GM11168 (cell line): Measurements from ENCODE around the gene PRSS50.

Experiments
- in situ Hi-C: fragments of 300-500 bp; cut with MboI; formaldehyde crosslinking; loops from one replicate; pipeline ENCODE4 v1.12.0; 2022; ENCODE audit warnings: low sequenced_read_pairs; ENCODE audit not compliant: unreplicated experiment

The PRSS50 gene

DNA sequence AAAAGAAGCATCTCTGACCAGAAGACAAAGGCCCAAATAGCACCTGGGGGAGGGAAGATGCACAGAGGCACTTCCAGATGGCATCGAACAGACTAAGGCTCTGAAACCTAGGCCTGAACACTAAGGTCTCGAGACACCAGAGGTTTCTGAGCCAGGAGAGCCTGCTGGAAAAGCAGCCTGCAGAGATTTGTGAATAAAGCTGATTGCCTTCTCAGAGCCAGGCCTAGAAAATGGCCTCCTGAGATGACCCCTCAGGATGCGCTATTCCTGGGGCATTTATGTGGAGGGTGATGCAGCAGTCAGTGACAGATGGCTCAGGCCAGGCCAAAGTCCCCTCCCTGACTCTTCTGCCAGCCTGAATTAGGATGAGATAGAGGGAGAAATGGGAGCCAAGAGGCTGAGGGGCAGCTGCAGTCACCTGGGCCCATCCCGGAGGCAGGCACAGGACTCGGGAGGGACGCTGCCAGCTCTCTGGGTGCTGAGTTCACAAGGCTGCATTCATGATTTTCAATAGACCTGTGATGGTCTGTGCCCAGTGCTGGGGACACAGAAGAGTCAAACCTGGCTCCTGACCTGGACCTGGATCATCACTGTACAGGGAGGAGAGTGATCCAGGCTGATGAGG is 6.9 kb downstream of the PRSS50 start:
- in situ Hi-C loops, result loop anchor here (25.0 kb wide), 2 partner anchors 302 to 652 kb away; no protein-coding TSS in a partner anchor

DNA sequence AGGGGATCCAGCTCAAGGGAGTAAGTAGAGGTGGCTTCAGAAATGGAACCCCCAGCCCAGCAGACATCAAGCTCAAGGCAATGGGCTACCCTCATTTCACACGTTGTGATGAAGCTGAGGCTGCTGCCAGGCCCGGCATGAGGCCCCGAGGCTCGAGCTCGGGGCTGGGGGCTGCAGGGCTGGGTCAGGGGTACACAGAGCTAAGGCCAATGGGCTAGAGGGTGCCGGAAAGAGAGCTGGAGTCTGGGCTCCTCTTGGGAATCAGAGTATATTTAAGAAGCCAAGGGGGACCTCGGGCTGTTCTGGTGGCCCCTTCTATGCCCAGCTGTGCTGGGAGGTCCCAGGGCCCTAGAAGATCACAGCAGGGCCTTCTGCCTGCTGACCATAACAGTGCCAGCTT is 7.4 kb downstream of the PRSS50 start:
- in situ Hi-C loops, result loop anchor here (25.0 kb wide), 2 partner anchors 302 to 652 kb away; no protein-coding TSS in a partner anchor

DNA sequence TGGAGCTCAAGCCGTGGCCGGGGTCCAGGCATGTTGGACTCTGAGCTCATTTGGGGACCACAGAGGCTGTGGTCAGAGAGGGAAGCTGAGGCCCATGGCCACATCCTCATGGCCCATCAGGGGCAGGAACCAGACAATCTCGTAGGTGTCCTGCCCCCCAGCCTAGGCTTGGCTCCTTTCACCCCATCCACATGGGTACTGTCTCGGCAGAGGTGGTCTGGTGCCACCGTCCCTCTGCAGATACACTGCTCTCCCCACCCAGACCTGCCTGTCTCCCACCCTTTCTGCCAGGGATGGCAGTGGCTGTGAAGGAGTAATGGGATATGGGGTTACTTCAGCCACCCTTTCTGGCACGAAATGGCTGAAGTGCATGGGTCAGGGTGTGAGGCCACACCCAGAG is 7.9 kb downstream of the PRSS50 start:
- in situ Hi-C loops, result loop anchor here (5.0 to 25.0 kb wide), 3 partner anchors 183 to 653 kb away; no protein-coding TSS in a partner anchor

DNA sequence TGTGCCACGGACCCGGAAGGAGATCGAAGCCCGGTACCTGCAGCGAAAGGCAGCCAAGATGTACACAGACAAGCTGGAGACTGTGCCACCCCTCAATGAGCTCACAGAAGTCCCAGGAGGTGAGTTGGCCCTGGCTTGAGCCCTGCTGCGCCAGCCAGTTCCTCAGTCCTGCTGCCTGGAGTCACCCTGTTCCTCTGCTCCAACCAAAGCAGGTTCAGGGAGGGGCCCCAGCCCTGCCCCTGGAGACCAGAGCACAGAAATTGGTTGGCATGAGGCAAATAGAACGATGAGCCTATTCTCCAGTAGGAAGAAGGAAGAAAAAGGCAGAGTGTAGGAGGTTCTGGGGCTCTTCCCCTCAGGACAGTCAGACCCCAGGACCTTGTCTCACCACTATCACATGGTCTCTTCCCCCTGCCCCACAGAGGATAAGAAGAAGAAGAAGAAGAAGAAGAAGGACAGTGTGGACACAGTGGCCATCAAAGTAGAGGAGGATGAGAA is 8.5 kb downstream of the PRSS50 start:
- in situ Hi-C loops, result loop anchor here (5.0 to 25.0 kb wide), 3 partner anchors 183 to 653 kb away; no protein-coding TSS in a partner anchor

DNA sequence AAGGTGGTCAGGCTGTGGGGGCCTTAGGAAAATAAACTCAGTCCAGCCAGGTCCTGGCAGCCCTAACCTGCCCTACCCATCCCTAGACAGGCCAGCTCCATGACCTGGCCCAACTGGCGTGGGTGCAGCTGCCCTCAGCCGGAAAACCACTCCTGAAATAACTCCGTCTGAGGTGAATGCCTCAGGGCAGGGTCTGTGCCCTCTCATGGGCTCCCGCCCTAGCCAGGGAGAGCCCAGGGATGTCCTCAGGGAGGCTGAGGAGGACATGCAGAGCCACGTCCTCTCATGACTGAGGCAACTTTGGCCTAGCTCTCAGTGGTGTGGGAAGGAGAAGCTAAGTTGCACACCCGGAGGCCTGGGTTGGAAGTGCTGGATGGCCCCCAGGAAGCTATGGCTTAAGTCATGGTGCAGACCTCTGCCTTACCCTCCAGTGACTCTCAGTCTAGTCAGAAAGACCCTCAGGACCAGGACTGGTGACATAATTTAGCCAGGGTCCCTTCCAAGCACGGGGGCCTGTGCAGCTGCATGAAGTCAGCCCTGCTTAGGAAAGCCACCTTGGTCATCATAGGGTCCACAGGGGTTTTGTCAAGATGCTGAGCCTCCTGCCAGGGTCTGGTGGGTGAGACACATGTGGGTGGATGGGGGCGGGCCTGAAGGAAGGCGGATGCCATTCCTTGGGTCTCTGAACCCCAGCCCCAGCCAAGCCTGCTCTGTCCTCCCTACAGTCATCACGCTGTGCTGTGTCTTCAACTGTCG is 9.1 kb downstream of the PRSS50 start:
- in situ Hi-C loops, result loop anchor here (5.0 to 25.0 kb wide), 3 partner anchors 184 to 654 kb away; no protein-coding TSS in a partner anchor

DNA sequence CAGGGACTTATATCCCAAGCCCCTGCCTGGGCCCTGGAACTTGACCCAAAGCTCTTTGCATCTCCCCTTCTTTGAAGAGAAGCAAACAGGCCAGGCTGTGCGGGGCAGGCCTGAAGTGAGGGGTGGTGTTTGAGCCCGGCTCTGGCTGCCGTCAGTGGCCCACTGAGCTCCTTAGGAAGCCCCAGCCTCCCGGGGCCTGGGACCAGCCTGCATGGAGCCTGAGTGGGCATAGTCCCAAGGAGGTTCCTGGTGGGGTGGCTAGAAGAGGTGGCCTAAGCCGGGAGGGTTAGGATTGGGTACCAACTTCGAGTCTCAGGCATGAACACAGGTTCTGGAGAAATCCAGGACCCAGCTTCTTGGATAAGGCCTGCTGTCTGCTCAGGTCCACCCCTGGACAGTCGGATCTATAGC is 10.1 kb downstream of the PRSS50 start:
- in situ Hi-C loops, result loop anchor here (5.0 to 25.0 kb wide), 3 partner anchors 185 to 655 kb away; no protein-coding TSS in a partner anchor

DNA sequence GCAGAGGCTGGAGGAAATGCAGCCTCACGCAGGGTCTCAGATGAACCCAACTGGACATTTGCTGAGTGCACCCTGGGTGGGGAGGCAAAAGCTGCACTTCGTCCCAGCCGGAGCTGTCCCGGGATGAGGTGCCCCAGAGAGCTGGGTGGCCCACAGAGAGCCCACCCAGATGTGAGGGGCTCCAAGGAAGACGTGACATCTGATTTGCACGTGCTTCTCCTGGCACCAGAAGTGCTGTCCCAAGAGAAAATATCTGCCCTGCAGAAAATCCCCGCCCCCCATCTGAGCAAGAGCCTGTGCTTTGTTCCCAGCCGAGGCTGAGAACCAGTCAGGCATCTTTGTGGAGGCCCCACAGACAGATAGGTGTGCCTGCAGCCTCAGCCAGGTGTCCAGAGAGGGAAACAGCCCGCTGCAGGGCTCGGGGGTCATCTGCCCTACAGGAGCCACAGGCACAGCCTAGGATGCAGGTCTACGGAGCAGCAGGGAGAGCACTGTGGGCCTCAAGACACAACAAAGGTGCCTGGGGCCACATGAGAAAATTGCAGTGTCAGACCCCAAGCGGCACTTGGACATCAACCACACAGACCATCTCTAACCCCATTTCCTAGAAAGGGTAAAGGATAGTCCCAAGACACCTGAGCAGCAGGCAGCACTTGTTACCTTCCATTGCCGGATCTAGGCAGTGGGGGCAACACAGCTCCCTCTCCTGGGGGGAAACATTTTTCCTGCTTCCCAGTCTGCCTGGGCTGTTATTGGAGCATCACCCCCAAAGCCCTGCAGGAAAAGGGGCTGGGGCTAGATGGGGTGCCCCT is 10.7 kb downstream of the PRSS50 start:
- in situ Hi-C loops, result loop anchor here (5.0 to 25.0 kb wide), 3 partner anchors 185 to 655 kb away; no protein-coding TSS in a partner anchor

DNA sequence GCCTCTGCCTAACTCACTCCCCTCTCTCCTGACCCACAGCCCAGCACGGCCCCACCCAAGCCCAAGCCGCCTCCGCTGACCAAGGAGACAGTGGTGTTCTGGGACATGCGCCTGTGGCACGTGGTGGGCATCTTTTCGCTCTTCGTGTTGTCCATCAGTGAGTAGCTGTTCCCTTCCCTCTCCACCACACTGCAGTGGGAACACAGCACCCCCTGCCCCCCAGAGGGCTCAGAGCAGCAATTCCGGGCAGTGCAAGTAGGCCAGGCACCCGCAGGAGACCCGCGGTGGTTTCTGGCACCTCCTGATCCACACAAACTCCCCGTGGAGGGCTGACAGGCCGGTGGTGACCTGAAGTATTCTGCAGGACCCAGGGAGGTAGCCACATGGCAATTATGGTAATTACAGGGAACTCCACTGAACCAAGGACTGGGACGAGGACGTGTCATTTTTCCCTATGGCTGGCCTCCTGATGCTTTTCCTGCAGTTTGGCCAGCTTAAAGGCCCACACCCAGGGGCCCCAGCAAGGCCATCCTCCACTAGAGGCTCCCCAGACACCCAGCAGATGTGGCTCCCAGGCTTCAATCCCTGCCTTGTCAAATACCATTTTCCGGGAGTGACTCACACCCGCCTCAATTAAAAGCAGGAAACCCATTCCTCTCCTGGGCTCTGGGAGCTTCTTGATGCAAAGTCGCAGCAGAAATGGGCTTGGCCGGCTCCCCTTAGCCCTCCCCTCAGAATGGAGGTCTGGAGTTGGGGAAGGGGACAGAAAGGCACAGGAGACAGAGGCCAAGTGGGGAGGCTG is 11.7 kb downstream of the PRSS50 start:
- in situ Hi-C loops, result loop anchor here (5.0 to 25.0 kb wide), 3 partner anchors 186 to 656 kb away; no protein-coding TSS in a partner anchor

DNA sequence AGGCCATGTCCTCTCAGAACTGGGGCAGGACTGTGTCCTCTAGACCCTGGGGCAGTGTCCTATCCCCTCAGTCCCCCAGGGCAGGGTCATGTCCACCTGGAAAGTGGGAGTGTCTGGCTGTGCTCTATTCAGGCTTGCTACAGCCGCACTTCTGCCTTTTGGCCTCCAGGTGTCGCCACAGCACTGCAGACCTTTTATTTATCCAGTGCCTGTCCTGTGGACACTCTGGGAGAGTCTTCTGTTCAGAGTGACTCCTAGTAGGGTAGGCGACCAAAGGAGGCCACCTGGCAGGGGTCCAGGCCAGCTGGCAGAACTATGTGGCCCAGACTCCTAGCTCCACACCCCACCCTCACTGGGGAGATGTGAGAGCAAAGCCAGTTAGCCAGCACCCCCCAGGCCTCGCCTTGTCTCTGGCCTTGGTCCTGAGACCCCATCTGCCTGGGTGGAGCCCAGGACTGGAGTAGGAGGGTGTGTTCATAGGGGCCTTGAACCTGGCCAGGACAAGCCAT is 12.6 kb downstream of the PRSS50 start:
- in situ Hi-C loops, result loop anchor here (5.0 to 25.0 kb wide), 3 partner anchors 187 to 657 kb away; no protein-coding TSS in a partner anchor

DNA sequence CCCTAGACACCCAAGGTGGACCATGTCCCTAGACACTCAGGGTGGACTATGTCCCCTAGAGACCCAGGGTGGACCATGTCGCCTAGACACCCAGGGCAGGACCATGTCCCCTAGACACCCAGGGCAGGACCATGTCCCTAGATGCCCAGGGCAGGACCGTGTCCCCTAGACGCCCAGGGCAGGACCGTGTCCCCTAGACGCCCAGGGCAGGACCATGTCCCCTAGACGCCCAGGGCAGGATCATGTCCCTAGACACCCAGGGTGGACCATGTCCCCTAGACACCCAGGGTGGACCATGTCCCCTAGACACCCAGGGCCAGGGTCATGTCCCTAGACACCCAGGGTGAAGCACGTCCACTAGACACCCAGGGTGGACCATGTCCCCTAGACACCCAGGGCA is 13.3 kb downstream of the PRSS50 start:
- in situ Hi-C loops, result loop anchor here (25.0 kb wide), 2 partner anchors 308 to 658 kb away; no protein-coding TSS in a partner anchor

DNA sequence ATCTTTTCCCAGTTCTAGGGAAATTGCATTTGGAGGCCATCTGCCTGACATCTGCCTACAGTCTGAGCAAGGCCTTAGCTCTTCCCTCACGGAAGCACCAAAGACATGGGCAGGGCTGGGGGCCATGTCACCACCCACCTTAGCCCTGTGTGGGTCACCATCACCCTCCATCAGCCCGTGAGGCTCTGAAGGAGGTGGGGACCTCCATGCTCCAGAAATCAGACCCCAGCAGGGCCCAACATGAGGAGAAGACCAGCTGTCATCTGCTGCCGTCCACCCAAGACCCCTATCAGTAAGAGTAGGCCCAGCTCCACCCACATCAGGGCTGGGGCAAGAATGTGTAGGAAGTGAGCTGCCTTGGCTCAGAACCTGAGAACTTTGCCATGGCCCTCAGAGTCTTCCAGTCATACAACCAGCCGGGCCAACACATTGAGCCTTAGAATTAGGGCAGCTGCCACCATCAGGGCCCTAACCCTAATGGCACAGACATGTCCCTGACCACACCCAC is 14.6 kb downstream of the PRSS50 start:
- in situ Hi-C loops, result loop anchor here (25.0 kb wide), 2 partner anchors 309 to 659 kb away; no protein-coding TSS in a partner anchor

DNA sequence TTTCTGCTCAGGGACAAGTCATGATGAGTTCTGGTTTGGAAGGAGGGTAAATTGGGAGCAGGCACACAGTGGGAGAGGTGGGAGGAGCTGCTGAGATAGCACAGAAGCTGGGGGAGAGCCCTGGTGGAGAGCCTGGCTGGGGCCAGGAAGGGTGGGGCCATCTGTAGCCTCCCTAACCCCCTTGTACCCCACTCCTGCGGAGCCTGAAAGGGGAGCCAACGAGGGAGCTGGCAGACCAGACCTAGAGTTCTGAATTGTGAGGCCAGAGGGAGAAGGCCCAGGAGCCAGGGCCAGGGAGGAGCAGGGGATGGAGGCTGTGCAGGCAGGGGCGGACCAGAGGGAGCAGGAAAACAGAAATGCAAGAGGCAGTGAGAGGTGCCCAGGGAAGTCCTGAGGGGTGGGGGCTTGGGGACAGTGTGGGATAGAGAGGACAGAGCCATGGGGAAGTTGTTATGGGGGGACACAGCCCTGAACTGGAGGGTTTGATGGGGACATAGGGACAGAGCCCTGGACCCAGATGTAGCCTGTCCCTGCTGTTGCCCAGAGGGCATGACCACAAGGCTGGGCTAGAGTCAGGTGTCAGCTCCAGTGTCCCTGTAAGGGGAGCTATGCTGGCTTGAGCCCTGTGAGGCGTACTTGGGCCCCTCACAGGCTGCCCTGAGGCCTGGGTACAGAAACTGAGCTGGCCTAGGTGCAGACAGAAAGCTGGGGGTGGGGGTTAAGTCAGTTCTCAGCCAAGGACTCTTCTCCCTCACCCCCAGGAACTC is 15.2 kb downstream of the PRSS50 start:
- in situ Hi-C loops, result loop anchor here (25.0 kb wide), 2 partner anchors 310 to 660 kb away; no protein-coding TSS in a partner anchor

DNA sequence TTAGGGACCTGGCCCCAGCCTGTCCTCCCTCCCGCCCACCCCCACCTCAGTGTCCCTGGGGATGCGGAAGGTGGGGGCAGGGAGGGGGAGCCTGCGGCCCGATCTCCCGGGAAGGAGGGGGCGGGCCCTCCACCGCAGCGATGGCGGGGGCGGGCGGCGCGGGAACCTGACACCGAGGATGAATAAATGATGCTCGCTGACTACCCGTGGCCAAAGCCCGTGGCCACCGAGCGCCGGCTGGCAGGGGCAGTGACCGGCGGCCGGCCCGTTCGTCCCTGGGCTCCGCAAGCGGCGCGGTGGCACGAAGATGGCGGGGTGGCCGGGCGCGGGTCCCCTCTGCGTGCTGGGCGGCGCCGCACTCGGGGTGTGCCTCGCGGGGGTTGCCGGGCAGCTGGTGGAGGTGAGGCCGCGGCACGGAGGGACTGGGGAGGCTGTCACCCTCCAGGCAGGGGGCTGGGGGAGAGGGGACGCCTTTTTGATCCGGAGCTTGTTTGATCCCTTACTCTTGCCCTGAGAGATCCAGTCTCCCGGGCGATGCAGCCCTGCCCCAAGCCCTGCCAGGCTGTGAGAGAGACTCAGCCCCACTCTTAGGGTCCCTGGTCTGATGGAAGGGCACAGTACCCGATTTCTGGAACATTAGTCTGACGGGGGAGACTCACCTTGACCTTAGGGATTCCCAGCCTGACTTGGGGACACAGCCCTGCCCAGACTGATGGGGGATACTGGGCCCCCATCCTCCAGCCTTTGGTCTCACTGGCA is 16.3 kb downstream of the PRSS50 start, which contains the start of gene TMIE:
TMIE (plus strand) TSS at position 212 of the 759 bp plus-strand sequence; CDS start at position 308, 96 bp downstream.
- in situ Hi-C loops, result loop anchor here (25.0 kb wide), 2 partner anchors 311 to 661 kb away; no protein-coding TSS in a partner anchor

DNA sequence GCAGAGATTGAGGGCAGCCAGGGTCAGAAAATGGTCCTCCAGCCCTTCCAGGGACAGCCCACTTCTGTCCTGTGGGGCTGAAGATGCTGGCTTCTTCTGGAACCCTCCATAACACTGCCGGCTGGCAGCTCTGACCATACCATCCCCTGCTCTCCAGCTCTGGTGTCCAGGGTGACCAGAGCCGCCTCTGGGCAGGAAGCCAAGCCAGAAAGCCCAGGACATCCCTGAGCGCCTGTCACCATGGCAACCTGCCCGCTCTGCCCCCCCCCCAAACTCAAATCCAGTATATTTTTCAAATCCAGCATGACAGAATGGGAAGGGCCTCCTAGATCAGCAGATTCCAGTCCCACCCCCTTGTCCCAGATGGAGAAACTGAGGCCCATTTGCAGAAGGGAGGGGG is 16.9 kb downstream of the PRSS50 start:
- in situ Hi-C loops, result loop anchor here (25.0 kb wide), 2 partner anchors 312 to 662 kb away; no protein-coding TSS in a partner anchor

DNA sequence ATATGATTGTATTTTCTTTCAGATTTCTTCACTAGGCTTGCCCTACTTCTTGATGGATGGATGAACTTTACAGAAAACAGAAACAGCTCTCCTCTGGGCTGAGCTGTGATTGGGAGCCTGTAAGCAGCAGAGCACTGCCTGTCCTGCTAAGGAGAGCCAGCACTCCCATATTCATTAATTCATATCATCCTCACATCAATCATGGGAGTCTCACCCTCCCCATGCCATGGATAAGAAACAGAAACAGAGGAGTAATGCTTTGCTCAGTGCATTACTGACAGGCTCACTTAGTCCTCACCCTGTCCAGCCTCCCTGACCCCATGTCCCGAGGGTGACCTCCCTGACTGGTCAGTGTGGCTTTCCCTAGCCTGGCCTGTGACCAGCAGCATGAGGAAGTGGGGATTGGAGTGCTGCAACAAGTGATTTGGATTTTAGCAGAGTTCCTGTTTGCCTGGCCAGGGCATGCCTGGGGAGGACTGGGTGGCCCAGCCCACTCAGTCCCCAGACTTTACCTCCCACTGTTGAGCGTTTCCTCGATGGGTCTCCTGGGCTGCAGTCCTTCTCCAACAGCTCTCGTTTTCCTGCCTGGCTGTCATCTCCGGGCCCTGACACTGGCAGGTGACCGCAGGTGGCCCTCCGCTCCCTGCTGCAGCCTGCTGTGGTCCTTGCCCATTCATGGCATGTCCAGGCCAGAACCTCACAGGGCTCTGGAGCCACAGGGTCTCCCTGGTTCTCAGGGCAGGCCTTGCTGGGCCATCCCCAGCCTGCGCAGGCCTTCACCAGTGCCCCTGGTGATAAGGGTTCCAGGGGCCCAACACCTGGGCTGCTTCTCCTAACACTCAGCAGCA is 17.8 kb downstream of the PRSS50 start:
- in situ Hi-C loops, result loop anchor here (25.0 kb wide), 2 partner anchors 312 to 662 kb away; no protein-coding TSS in a partner anchor
